Tibial nerve (tissue), 4 donors: ENCODE measurements around the gene TMEM123.

Experiments used
- EP300 ChIP-seq, 2 donors: sonication (generic); formaldehyde crosslinking; IDR thresholded peaks; one replicate each; pipeline ENCODE4 v1.6.1; 2017; ENCODE audit warnings: antibody characterized with exemption in 2 of 2, mild to moderate bottlenecking in 1 of 2
- POLR2A ChIP-seq, 2 donors: fragments of 450-650 bp; IDR thresholded peaks; one replicate each; pipeline ENCODE4 v1.6.1; 2017; ENCODE audit warnings: antibody characterized with exemption in 2 of 2, mild to moderate bottlenecking in 2 of 2, moderate library complexity in 2 of 2
- TF ChIP-seq, protein P1 (sequence below), 5 experiments: fragments of 200-600 bp in 3 of 5; fragments of 450-650 bp in 2 of 5; sonication (generic) in 3 of 5; IDR thresholded peaks; one replicate each; pipeline ENCODE4 v1.5.1; 2016 to 2019; ENCODE audit warnings: antibody characterized with exemption in 5 of 5, mild to moderate bottlenecking in 3 of 5, moderate library complexity in 2 of 5

DNA sequence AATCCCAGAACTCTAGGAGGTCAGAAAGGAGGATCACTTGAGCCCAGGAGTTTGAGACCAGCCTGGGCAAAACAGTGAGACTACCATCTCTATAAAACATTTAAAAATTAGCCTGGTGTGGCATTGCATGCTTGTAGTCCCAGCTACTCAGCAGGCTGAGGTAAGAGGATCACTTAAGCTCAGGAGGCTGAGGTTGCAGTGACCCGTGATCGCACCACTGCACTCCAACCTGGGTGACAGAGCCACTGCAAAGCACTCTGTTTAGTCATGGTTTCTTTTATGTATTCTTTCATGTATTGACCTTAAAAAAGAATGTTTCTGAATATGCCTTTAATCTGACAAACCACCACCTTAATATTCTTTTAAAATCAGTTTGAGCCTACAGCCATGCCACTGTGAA lies 53.4 kb downstream of the TMEM123 start:
- TF ChIP-seq, protein P1, sequence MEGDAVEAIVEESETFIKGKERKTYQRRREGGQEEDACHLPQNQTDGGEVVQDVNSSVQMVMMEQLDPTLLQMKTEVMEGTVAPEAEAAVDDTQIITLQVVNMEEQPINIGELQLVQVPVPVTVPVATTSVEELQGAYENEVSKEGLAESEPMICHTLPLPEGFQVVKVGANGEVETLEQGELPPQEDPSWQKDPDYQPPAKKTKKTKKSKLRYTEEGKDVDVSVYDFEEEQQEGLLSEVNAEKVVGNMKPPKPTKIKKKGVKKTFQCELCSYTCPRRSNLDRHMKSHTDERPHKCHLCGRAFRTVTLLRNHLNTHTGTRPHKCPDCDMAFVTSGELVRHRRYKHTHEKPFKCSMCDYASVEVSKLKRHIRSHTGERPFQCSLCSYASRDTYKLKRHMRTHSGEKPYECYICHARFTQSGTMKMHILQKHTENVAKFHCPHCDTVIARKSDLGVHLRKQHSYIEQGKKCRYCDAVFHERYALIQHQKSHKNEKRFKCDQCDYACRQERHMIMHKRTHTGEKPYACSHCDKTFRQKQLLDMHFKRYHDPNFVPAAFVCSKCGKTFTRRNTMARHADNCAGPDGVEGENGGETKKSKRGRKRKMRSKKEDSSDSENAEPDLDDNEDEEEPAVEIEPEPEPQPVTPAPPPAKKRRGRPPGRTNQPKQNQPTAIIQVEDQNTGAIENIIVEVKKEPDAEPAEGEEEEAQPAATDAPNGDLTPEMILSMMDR (IDR thresholded peaks at IDR 0.05): no peak
- TF ChIP-seq POLR2A (IDR thresholded peaks at IDR 0.05) (no peak), EP300 (IDR thresholded peaks at IDR 0.05) (no peak)
